SK-MEL-5 (cell line): ENCODE measurements around the gene HCN4. TPM values are rescaled to one million over a fixed set of nuclear protein-coding genes. Genes with fewer than 3 reads are reported as not detected.

ENCODE experiments used
- DNase-seq: peaks from one replicate; pipeline ENCODE4 v3.0.0-alpha.2; 2016; ENCODE audit warnings: low read depth, low spot score
- in situ Hi-C: cut with HindIII; loops from 2 replicates; pipeline ENCODE4 v1.10.0; 2016; ENCODE audit warnings: low sequenced_read_pairs, high pct_unique_total_duplicates, low pct_unique_long_range_greater_than_20kb
- total RNA-seq: library from RNA; depleted of rRNA; stranded (reverse); fragments of >200 nt; shearing (Covaris generic); gene quantifications from 2 replicates; pipeline ENCODE4 v1.2.3, GENCODE V29; 2014

HCN4 gene
- total RNA-seq, 1 experiment from 2014 or later: not detected

- in situ Hi-C loops: no loop called here
- no peak for DNase-seq
Observed at GRCh38 chr15:73385205-73385604, 16.4 kb upstream of the HCN4 start.

- DNase-seq: no peak
- in situ Hi-C loops: no loop called here
Observed at GRCh38 chr15:73383310-73384189, 14.8 kb upstream of the HCN4 start.

- DNase-seq: no peak
- in situ Hi-C loops: no loop called here
Observed at GRCh38 chr15:73382115-73382514, 13.4 kb upstream of the HCN4 start.

DNA sequence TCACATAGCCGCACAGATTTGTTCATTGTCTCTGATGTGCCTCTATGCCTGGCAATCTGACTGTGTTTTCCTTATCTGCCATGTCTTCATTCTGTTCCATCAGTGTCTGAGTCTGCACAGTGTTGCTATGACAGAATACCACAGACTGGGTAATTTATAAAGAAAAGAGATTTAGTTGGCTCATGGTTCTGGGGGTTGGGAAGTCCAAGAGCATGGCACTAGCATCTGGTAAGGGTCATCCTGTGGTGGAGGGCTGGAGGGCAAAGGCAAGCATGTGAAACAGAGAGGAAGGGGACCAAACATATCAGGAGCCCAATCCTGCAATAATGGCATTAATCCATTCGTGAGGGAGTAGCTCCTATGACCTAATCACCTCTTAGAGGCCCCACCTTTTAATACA lies 11.9 kb upstream of the HCN4 start:
- no peak for DNase-seq
- in situ Hi-C loops: no loop called here

DNA sequence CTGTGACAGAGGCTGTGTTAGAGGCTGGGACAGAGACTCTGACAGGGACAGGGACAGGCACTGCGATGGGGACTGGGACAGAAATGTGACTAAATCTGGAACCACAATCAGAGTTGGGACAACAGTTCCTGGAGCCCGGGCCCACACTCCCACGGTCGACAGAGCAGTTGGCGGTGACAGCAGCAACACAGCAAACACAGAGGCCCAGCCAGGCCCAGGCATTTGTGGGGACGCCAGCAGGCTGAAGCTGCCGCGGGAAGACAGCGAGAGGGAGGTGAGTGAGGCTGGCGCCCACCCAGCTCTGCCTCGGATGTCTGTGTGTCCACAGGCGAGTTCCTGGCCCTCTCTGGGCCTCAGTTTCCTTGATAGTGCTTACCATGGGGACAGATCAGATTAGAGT lies 9.3 kb upstream of the HCN4 start:
- DNase-seq: no peak
- in situ Hi-C loops: no loop called here

DNA sequence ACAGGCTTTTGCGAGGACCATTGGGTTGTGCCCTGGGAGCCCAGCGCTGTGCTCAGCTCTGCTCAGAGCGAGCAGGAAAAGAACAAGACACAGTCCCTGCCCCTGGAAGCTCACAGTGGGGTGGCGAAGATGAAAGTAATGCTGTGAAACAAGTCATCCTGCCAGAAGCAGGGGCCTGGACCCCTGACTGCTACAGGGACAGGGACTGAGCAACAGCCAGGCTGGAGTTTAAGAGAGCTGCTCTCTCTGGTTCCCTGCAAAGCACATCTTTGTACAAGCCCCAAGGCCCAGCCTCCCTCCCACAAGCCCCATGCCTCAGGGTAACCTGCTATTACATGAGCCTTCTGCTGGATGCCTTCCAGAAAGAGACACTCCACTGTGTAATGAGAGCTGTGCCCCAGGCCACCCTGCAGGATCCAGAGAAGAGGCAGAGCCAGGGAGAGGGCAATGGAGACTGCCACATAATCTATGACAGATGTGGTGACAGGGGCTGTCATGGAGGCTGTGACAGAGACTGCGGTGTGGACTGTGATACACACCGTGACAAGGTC lies 7.1 kb upstream of the HCN4 start:
- in situ Hi-C loops: no loop called here
- no peak for DNase-seq

DNA sequence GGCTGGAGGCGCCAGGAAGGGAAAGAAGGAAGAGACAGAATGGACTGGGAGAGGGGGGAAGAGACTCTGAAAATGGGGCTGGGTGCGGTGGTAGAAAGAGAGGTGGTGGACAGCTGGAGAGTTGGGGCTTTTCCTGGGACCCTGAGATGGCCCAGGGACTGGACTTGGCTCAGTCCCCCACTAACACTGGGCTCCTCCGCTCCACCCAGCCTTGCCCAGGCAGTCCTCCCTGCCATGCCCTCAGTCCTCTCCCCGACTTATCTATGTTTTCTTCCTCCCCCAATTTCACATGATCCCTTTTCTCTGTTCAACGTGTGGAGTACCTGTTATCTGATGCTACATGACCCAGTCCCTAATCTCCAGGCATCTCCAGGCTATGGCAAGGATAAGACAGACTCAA lies 6.3 kb upstream of the HCN4 start:
- no peak for DNase-seq
- in situ Hi-C loops: no loop called here

DNA sequence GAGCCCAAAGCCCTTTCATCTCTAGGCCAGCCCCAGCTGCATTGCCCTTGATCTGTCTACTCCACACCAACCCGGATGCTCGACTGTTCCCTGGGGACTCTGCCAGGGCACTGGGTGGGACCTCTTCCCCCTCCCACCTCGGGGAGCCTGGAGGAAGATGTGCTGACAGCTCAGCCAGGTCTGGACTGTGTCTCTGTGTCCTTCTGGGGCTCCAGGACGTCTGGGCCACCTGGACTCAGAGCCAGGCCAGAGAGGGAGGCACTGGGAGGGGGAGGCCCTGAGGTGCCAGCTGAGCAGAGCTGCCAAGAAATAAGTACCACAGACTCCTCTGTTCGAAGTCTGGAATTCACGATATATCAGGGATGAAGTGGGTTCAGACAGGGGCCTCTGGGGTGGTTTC lies 5.8 kb upstream of the HCN4 start:
- in situ Hi-C loops: no loop called here
- no peak for DNase-seq

DNA sequence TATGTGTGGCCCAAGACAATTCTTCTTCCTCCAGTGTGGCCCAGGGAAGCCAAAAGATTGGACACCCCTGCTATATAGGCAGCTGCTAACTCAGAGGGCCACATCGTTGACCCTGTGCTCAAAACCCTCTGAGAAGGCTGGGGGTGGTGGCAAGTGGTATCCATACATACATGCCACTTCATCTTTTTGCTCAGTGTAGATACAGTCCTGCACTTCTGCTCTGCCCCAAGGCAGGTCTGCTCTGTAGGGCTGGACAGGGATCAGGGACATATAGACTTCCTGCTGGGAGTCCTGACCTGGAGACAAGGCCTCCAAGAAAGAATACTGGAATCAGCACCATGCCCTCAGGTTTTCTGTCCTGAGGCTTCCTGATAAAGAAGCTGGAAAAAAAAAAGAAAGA lies 4.5 kb upstream of the HCN4 start:
- in situ Hi-C loops: no loop called here
- no peak for DNase-seq

GRCh38 chr15:73371812-73372211 lies 3.1 kb upstream of the HCN4 start:
- in situ Hi-C loops: no loop called here
- DNase-seq: no peak

- no peak for DNase-seq
- in situ Hi-C loops: no loop called here
Observed at GRCh38 chr15:73370151-73370550, 1.4 kb upstream of the HCN4 start.

GRCh38 chr15:73369154-73369694 lies 466 bp upstream of the HCN4 start:
- DNase-seq: no peak
- in situ Hi-C loops: no loop called here

GRCh38 chr15:73367624-73368300 lies 996 bp downstream of the HCN4 start:
- no peak for DNase-seq
- in situ Hi-C loops: no loop called here

DNA sequence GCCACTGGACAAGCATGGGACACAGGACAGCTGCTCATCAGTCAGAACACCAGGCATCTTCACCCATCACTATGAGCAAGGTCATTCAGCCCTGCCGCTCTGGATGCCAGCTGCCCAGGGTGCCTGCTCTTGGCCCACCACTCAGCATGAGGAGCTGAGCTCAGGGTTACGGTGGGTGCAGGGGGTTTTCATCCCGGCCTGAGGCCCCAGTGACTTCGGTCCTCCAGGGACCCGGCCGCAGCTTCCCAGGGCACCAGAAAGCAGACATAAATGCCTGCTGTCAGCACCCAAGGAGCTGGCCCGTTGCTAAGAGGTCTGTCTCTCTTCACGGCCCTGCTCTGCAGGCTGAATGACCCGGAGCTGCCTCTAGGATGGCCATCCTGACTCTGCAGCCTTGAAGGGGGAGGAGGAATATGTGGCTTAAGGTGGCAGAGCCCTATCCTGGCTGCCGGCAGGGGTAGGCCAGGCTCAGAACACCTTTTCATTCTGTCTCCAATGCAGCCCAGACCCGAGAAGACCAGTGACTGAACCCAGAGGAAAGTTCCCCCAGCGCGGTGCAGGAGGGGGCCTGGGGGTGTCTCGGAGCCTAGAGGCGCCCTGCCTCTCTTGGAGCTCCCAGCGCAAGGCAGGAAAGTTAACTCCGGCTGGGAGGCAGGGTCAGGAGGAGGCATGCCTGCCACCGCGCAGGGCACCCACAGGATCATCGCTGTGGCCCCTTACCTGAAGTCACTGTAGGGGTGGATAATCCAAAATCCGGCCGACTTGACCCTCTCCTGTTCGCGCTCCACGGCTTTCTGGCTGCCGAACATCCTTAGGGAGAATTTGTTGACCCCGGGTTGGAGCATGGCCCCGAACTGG lies 1.8 kb downstream of the HCN4 start:
- in situ Hi-C loops: no loop called here
- DNase-seq: no peak

DNA sequence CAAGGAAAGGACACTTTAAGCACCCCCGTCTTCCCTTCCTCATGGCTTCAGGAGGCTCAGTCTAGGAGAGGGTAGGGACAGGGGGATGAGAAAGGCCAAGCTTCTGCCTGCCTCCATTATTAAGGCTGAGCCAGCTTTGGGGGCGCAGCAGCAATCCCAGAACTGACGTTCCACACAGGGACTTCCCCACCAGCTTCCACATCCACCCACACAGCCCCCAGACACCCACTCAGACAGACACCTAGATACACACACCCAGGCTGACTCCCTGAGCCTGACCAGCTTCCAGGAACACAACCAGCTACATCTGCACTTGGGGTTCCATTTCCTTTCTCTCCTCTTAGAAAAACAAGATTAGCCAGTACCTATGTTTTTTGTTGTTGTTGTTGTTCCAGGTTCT lies 4.7 kb downstream of the HCN4 start:
- no peak for DNase-seq
- in situ Hi-C loops: no loop called here

DNA sequence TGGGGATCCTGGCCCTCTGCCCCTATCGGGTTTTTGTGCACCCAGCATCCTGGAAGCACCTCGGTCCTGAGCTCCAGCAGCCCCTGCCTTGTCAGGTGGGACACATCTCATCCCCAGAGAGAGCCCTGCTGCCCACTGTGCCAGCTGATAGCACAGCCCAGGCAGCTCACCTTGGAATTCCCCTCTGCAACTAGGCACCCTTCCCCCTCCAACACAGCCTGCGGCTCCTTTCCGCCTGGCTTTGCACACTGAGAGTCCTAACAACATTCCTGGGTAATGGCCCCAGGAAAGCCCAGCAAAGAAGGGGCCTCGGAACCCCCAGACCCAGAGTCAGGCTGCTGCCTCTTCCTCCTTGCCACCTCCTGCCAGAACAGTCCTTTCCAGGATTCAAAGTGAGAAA lies 5.9 kb downstream of the HCN4 start:
- in situ Hi-C loops: no loop called here
- DNase-seq: no peak

GRCh38 chr15:73361337-73361736 lies 7.4 kb downstream of the HCN4 start:
- in situ Hi-C loops: no loop called here
- no peak for DNase-seq

DNA sequence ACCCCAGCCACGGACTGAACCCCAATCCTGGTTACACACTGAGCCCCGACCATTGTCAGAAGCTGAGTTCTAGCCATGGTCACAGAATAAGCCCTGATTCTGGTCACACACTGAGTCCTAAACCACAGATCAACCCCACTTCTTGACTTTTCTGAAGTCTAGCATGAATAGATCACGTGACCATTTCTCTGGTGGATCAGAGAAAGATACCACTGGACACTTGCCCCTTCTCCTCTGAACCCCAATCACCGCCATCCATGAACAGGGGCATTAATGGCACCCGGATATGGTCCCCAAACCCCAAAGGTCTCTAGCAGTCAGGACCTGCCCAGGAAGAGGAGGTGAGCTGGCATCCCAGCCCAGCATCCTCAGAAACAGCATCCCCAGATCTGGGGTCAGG lies 9.1 kb downstream of the HCN4 start:
- in situ Hi-C loops: no loop called here
- no peak for DNase-seq
